ENCODE measurements around the gene GRK5. TPM values are rescaled to one million over a fixed set of nuclear protein-coding genes. Genes with fewer than 3 reads are reported as not detected.

GRK5 gene
- polyA plus RNA-seq, 1 donor from 2014 or later, result 34.9 TPM

GRCh38 chr10:119358567-119358966 is 151.2 kb downstream of the GRK5 start:
- Histone ChIP-seq H3K9ac (ENCODE audit: low read length) (no peak overlapping the region), H4K20me1 (ENCODE audit: insufficient read depth) (no peaks in the 10 kb centered on the region), H3K4me3 (ENCODE audit: low read length) (no peak overlapping the region)

GRCh38 chr10:119359025-119359424 is 151.7 kb downstream of the GRK5 start:
- Histone ChIP-seq H3K36me3 (ENCODE audit: insufficient read depth, low read length) (no peaks in the 10 kb centered on the region), H3K79me2 (replicated peaks; ENCODE audit: insufficient read depth, low read length) (no peaks in the 10 kb centered on the region), H4K20me1 (ENCODE audit: insufficient read depth) (no peaks in the 10 kb centered on the region), H3K27me3 (ENCODE audit: insufficient read depth, low read depth, low read length) (no peaks in the 10 kb centered on the region), H3K4me2 (ENCODE audit: low read length) (no peak overlapping the region), H3K9me2 (ENCODE audit: insufficient read depth, low read length) (no peaks in the 10 kb centered on the region), H3K4me3 (ENCODE audit: low read length) (no peak overlapping the region), H3K9ac (ENCODE audit: low read length) (no peak overlapping the region), H3K27ac (ENCODE audit: low read length) (no peak overlapping the region), H2AFZ (ENCODE audit: low read depth, low read length) (no peak overlapping the region), H3F3A (ENCODE audit: insufficient read depth, low read length, poor library complexity, severe bottlenecking) (no peaks in the 10 kb centered on the region), H3K9me3 (ENCODE audit: low read length) (no peaks in the 10 kb centered on the region)
- no peak for TF ChIP-seq SMC3 (conservative IDR thresholded peaks at IDR 0.05; ENCODE audit: poor library complexity)
- no peak for TF ChIP-seq MXI1 (conservative IDR thresholded peaks at IDR 0.05; ENCODE audit: poor library complexity, severe bottlenecking)
- TF ChIP-seq POLR2AphosphoS5 (IDR thresholded peaks at IDR 0.05), result no peak
- TF ChIP-seq CTCF (IDR thresholded peaks at IDR 0.05; ENCODE audit: poor library complexity, severe bottlenecking), result no peak
- TF ChIP-seq EZH2 (IDR thresholded peaks at IDR 0.05; ENCODE audit: borderline replicate concordance, insufficient read depth, low read length, poor library complexity, severe bottlenecking), result no peak
- no peak for TF ChIP-seq TAF1 (IDR thresholded peaks at IDR 0.05; ENCODE audit: low read depth)
- no peak for TF ChIP-seq REST (IDR thresholded peaks at IDR 0.05; ENCODE audit: borderline replicate concordance)
- TF ChIP-seq RAD21 (conservative IDR thresholded peaks at IDR 0.05), result no peak
- no peak for TF ChIP-seq EP300 (conservative IDR thresholded peaks at IDR 0.05; ENCODE audit: poor library complexity, severe bottlenecking)

More at GRCh38 chr10:119358567-119358966, 151.2 kb downstream of the GRK5 start:
- Histone ChIP-seq H3K79me2 (replicated peaks; ENCODE audit: insufficient read depth, low read length) (no peaks in the 10 kb centered on the region), H2AFZ (ENCODE audit: low read depth, low read length) (no peak overlapping the region), H3K36me3 (ENCODE audit: insufficient read depth, low read length) (no peaks in the 10 kb centered on the region), H3K9me3 (ENCODE audit: low read length) (no peaks in the 10 kb centered on the region), H3K27me3 (ENCODE audit: insufficient read depth, low read depth, low read length) (no peaks in the 10 kb centered on the region), H3K4me2 (ENCODE audit: low read length) (no peak overlapping the region), H3F3A (ENCODE audit: insufficient read depth, low read length, poor library complexity, severe bottlenecking) (no peaks in the 10 kb centered on the region), H3K27ac (ENCODE audit: low read length) (no peak overlapping the region), H3K9me2 (ENCODE audit: insufficient read depth, low read length) (no peaks in the 10 kb centered on the region)
- TF ChIP-seq MXI1 (conservative IDR thresholded peaks at IDR 0.05; ENCODE audit: poor library complexity, severe bottlenecking) (no peak), EZH2 (IDR thresholded peaks at IDR 0.05; ENCODE audit: borderline replicate concordance, insufficient read depth, low read length, poor library complexity, severe bottlenecking) (no peak), REST (IDR thresholded peaks at IDR 0.05; ENCODE audit: borderline replicate concordance) (no peak), EP300 (conservative IDR thresholded peaks at IDR 0.05; ENCODE audit: poor library complexity, severe bottlenecking) (no peak), POLR2AphosphoS5 (IDR thresholded peaks at IDR 0.05) (no peak), RAD21 (conservative IDR thresholded peaks at IDR 0.05) (no peak), TAF1 (IDR thresholded peaks at IDR 0.05; ENCODE audit: low read depth) (no peak), SMC3 (conservative IDR thresholded peaks at IDR 0.05; ENCODE audit: poor library complexity) (no peak)
